GM19238 (cell line): ENCODE measurements around the gene IFITM5.
"Not testable (repeated sequence)": the region's sequence is repeated elsewhere in the genome, so short reads cannot be mapped to it uniquely, and the experiment has no call there.

ENCODE experiments used
- DNase-seq: peaks from one replicate; pipeline ENCODE4 v3.0.0; 2011; ENCODE audit warnings: low spot score; ENCODE audit not compliant: insufficient read length

Gene IFITM5

GRCh38 chr11:299081-299891 lies at the start of gene IFITM5:
Gene IFITM5 (minus strand): TSS chr11:299526. CDS start chr11:299490, 36 bp downstream.
- no peak for DNase-seq

DNA sequence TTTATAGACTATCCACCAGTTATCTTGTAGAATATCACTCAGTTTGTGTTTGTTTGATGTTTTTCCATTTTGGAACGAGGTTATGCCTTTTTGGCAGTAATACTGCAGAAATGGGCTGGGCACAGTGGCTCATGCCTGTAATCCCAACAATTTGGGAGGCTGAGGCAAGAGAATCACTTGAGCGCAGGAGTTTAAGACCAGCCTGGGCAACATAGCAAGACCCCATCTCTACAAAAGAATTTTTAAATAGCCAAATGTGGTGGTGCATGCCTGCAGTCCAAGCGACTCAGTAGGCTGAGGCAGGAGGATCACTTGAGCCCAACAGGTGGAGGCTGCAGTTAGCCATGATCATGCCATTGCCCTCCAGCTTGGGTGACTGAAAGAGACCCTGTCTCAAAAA lies 47.2 kb upstream of the IFITM5 start:
- DNase-seq: no peak

DNA sequence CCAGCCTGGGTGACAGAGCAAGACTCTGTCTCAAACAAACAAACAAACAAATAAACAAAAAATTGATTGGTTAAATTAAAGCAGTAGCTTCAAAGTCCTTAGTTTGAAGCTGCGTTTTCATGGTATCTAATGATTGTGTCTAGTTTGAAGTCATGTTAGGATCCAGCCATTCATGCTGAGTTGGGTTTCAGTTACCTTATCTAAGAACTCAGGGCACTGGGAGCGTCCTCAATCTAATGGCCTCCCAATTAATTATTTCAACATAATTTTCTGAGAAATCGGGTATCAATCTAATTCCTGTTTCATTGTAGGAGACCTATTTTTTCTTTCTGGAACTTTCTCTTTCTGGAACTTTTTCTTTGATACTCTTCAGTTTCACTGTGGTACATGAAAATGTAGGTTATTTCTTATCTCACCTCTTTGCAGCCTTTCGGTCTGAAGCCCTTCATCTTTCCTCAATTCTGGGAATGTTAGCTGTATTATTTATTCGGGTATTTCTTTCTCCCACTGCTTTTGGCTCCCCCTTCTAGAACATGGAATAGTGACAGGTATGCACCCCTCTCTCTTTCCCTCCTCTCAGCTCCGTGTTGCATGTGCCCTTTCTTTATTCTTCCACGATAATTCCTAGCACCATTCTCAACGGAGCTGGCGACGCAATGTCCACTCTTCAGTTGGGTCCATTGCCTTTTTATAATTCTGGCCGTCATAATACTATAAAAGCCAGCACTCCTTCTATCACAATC lies 45.7 kb upstream of the IFITM5 start:
- no peak for DNase-seq

DNA sequence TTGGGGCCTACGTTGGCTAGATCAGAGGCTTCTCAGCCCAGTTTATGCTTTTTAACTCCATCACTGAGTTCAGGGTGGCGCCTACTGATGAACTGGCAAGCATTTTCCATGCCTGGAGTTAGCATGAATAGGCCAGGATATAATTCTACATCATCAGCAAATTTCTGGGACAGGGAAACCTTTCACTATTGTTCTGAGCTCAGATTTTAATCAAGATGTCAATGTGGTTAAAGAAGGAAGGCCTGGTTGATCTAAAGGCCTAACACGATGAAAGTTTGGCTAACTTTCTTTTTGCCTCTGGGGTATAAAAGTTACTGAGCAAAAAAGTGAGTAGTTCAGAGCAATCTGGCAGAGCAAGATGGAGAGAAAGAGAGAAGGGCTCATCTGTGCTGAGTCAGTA lies 43.0 kb upstream of the IFITM5 start:
- no peak for DNase-seq

- DNase-seq: no peak
Observed at GRCh38 chr11:340539-341512, 41.5 kb upstream of the IFITM5 start.

DNA sequence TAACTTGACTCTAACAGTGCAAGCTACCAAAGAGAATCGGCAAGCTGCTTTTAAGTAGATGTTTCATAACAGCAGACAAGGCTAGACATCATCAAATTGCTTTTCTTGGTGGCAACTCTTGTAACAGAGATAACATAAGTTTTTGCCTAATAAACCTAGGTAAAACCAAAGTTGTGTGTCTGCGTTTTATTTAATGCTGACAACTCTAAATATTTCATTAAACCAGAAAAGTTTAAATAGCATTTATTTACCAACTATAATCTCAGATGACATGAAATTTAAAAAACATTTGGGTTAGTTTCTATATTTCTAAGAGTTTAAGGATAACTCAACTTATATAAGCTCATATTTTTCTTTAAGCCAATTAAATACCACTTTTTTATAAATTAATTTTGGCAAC lies 40.6 kb upstream of the IFITM5 start:
- no peak for DNase-seq

- DNase-seq: no peak
Observed at GRCh38 chr11:337711-338110, 38.4 kb upstream of the IFITM5 start.

GRCh38 chr11:336659-337198 lies 37.4 kb upstream of the IFITM5 start:
- DNase-seq: no peak

DNA sequence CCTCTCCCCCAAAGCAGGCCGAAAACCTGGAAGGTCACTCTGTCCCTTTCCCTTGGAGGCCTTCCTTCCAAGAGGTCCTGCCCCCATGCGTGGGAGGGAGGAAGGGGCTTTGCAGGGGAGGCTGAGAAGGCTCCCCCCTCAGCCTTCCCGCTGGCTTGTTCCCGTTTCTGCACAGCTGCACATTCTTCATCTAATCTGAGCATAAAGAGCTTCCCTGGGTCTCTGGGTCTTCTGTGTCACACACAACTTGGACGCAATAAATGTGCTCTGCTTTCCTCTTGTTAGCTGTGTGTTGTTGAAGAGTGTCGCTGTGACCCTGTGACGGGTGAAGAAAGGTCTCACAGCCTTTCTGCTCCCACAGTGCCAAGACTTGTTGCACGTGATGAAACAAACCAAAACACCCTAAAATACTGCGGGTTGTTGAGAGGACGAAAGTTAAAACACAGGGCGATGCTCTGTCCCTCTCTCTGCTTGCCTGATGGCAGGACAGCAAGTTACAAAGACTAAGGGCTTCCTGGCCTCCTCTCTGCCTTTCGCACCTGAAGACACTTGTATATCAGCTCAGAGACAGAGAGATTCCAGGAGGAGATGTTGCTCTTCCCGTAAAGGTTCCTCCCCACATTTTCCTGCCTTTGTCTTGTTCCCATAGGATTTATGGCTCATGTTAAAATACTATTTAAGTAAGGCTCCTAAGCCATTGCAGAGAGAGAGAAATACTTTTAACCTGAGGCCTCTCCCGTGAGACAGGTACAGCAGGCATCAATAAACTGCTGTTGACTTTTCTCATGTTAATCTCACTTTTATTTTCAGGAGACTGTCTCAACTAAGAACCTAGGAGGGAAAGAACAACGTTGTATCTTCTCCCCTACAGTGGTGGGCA lies 36.7 kb upstream of the IFITM5 start:
- no peak for DNase-seq

GRCh38 chr11:334264-334994 lies 35.1 kb upstream of the IFITM5 start:
- DNase-seq: no peak

DNA sequence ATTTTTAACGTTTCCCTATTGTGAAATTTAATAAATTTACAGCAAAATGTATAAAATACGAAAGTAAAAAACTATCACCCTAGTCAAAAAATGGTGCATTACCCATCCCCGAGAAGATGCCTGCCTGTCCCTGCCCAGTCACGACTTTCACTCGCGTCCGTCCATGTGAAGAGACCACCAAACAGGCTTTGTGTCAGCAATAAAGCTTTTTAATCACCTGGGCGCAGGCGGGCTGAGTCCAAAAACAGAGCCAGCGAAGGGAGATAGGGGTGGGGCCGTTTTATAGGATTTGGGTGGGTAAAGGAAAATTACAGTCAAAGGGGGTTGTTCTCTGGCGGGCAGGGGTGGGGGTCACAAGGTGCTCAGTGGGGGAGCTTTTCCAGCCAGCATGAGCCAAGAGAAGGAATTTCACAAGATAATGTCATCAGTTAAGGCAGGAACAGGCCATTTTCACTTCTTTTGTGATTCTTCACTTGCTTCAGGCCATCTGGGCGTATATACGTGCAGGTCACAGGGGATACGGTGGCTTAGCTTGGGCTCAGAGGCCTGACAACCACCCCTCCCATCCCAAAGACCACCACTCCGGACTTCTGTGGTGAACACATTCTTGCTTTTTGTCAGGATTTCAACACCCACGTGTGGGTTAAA lies 34.4 kb upstream of the IFITM5 start:
- not testable (repeated sequence) for DNase-seq

GRCh38 chr11:332651-333480 lies 33.5 kb upstream of the IFITM5 start:
- no peak for DNase-seq

DNA sequence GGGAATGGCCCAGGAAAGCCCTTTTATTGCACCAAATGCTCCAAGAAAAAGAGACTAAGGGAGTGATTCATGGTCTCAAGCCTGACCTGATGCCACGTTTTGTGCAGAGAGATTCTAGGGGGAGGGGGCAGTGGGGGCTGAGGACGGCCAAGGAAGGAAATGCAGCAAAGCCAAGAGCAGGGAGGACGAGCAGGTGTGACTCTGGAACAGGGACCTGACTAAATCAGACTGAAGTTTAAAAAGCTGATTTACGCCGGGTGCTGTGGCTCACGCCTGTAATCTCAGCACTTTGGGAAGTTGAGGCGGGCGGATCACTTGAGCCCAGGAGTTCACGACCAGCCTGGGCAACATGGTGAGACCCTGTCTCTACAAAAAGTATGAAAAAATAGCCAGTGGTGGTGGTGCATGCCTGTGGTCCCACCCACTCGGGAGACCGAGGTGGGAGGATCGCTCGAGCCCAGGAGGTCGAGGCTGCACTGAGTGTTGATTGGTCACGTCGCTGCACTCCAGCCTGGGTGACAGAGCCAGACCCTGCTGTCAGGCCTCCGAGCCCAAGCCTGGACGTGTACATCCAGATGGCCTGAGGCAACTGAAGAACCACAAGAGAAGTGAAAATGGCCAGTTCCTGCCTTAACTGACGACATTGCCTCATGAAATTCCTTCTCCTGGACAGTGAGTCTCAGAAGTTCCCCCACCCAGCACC lies 32.2 kb upstream of the IFITM5 start:
- DNase-seq: no peak

DNA sequence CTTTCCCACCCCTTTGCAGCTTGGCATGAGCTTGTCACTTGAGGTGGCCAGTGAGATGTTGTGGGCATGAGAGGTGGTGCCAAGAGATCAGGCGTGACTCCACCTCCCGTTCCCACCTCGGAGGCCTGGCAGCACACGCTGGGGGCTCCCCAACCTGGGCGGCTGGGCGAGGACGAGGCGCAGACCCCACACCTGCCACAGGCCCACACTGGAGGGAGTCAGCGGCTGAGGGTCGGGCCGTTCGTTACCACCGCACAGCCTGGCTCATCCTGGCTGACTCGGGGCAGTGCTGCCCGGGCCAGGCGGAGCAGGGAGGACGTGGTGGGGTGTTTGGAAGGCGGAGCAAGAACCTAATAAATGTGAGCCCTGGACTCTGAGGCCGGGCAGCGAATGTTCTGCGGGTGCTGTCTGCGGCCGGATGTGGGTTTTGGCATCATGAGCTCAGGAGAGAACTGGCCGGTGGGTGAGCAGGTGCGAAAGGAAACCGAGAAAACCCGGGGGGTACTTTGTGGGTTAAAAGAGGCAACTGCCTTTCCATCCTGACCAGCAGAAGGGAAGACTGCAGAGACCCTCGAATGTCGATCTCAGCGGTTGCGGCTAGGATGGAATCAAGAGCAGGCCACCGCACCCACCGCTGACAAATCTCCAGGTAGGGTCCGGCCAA lies 31.5 kb upstream of the IFITM5 start:
- DNase-seq: no peak

GRCh38 chr11:330307-330693 lies 31.0 kb upstream of the IFITM5 start:
- no peak for DNase-seq

DNA sequence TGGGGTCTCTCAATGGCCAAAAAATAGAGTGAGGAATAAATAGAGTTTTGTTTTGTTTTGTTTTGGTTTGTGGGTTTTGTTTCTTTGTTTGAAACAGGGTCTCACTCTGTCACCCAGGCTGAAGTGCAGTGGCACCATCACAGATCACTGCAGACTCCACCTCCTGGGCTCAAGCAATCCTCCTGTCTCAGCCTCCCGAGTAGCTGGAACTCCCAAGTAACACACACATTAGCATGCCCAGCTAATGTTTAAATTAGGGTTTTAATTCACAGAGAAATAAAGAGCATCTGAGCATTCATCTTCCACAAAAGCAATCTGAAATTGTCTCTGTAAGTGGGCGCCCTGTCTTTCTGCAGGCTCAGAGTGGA lies 30.5 kb upstream of the IFITM5 start:
- DNase-seq: no peak

GRCh38 chr11:328516-329100 lies 29.3 kb upstream of the IFITM5 start:
- not testable (repeated sequence) for DNase-seq
